ENCODE results near the gene MLH3. TPM values are rescaled to one million over a fixed set of nuclear protein-coding genes. Genes with fewer than 3 reads are reported as not detected.

The MLH3 gene
- total RNA-seq, 1 experiment from 2014 or later, result 48.7 TPM

- no peaks in the 10 kb centered on the region for H3K27me3 ChIP-seq (ENCODE audit: insufficient read depth, low read depth)
- H3K36me3 ChIP-seq (ENCODE audit: low read depth), result peaks cover 35% of the 10 kb centered on the region
- peak overlapping the region; percentile 94 for H2AFZ ChIP-seq
- H3K9me3 ChIP-seq (ENCODE audit: insufficient read depth, low read depth), result no peaks in the 10 kb centered on the region
- peak overlapping the region; percentile 79 for H3K4me3 ChIP-seq
- no peaks in the 10 kb centered on the region for H3K9me2 ChIP-seq (ENCODE audit: insufficient read depth)
- no peak overlapping the region for H3K27ac ChIP-seq
- H3K4me2 ChIP-seq, result peak overlapping the region; percentile 96
- DNase-seq, result no peak
- intact Hi-C loops (cut with micrococcal nuclease; ENCODE audit: unreplicated experiment), result loop anchor here (2.0 kb wide), 2 partner anchors 47 to 49 kb away; partner anchors contain the start of genes MLH3 and PGF
- H3K4me1 ChIP-seq (replicated peaks; ENCODE audit: insufficient read depth), result peaks cover 24% of the 10 kb centered on the region
- H4K20me1 ChIP-seq (ENCODE audit: insufficient read depth), result no peaks in the 10 kb centered on the region
- ChIA-PET POLR2A (ENCODE audit: unreplicated experiment) (interaction anchor here (0.5 to 1.4 kb wide), 10 partner anchors 11 to 85 kb away, joined by 3 to 6 read pairs (median 4); partner anchors contain the start of gene ZC2HC1C), CTCF (interaction anchor here (0.6 to 1.2 kb wide), 5 partner anchors 19 to 111 kb away, joined by 3 to 5 read pairs (median 3); no protein-coding TSS in a partner anchor)
- peaks cover 40% of the 10 kb centered on the region for H3F3A ChIP-seq (ENCODE audit: insufficient read depth, low read depth)
- TF ChIP-seq EZH2 (IDR thresholded peaks at IDR 0.05; ENCODE audit: low read depth), result no peak
- 0 out of 2 replicates have a peak, but pooled peaks have one; percentile 6 for TF ChIP-seq CTCF (conservative IDR thresholded peaks at IDR 0.05)
- H3K79me2 ChIP-seq (ENCODE audit: low read depth), result peaks cover 24% of the 10 kb centered on the region
- TSS peak; percentile 57 for BruUV-seq (replicated peaks)
These were observed 47.8 kb downstream of the MLH3 start for GRCh38 chr14:75003250-75004027.

- Histone ChIP-seq H3K27me3 (ENCODE audit: insufficient read depth, low read depth) (no peaks in the 10 kb centered on the region), H3K9me3 (ENCODE audit: insufficient read depth, low read depth) (no peaks in the 10 kb centered on the region), H4K20me1 (ENCODE audit: insufficient read depth) (no peaks in the 10 kb centered on the region), H3F3A (ENCODE audit: insufficient read depth, low read depth) (peaks cover 36% of the 10 kb centered on the region), H3K4me3 (peak within 1 kb of the TSS; percentile 79), H3K36me3 (ENCODE audit: low read depth) (peaks cover 29% of the 10 kb centered on the region), H3K9me2 (ENCODE audit: insufficient read depth) (no peaks in the 10 kb centered on the region), H2AFZ (peak within 1 kb of the TSS; percentile 94), H3K79me2 (ENCODE audit: low read depth) (peaks cover 24% of the 10 kb centered on the region), H3K4me2 (peak within 1 kb of the TSS; percentile 96), H3K4me1 (replicated peaks; ENCODE audit: insufficient read depth) (peaks cover 24% of the 10 kb centered on the region), H3K27ac (0 out of 2 replicates have a peak within 1 kb of the TSS, but pooled peaks have one; percentile 10)
- DNase-seq, result peak; percentile 97 to 100
- intact Hi-C loops (cut with micrococcal nuclease; ENCODE audit: unreplicated experiment), result loop anchor here (1.0 to 2.0 kb wide), 6 partner anchors 14 to 67 kb away; partner anchors contain the start of genes MLH3, PGF and ZC2HC1C
- ChIA-PET CTCF (interaction anchor here (0.6 to 1.2 kb wide), 5 partner anchors 19 to 63 kb away, joined by 3 to 4 read pairs (median 3); no protein-coding TSS in a partner anchor), POLR2A (ENCODE audit: unreplicated experiment) (interaction anchor here (0.5 to 1.4 kb wide), 12 partner anchors 20 to 927 kb away, joined by 3 to 6 read pairs (median 4); no protein-coding TSS in a partner anchor)
- no peak for TF ChIP-seq EZH2 (IDR thresholded peaks at IDR 0.05; ENCODE audit: low read depth)
- peak; percentile 22; the same call in 1 of the 2 replicates for TF ChIP-seq CTCF (conservative IDR thresholded peaks at IDR 0.05)
- BruUV-seq (replicated peaks), result no TSS peak
These were observed 48.6 kb downstream of the MLH3 start, which contains the start of gene EIF2B2 for GRCh38 chr14:75002392-75003249. TSS of gene EIF2B2 (plus strand) at chr14:75002921. CDS start at chr14:75002991, 70 bp downstream.

Data from PC-9 (cell line).